Fibroblast of the conjunctiva (primary cell): Measurements from ENCODE around the gene PURA.
A peak's percentile ranks its signal among the peaks of the same experiment; 100 is the strongest.

ENCODE experiments used
- DNase-seq: peaks from one replicate; pipeline ENCODE4 v3.0.0-alpha.2; 2010; ENCODE audit warnings: low read depth

The PURA gene

GRCh38 chr5:140113699-140114263 lies at the start of gene PURA:
PURA (plus strand) TSS chr5:140114109; CDS start chr5:140114182, 73 bp downstream.
- peak; percentile 79 for DNase-seq

- DNase-seq = no peak
Observed at GRCh38 chr5:140072812-140073211, 41.1 kb upstream of the PURA start.

GRCh38 chr5:140073296-140073695 lies 40.6 kb upstream of the PURA start:
- no peak for DNase-seq

GRCh38 chr5:140075371-140075770 lies 38.5 kb upstream of the PURA start:
- no peak for DNase-seq

- DNase-seq = no peak
Observed at GRCh38 chr5:140076142-140076541, 37.8 kb upstream of the PURA start.

- no peak for DNase-seq
Observed at GRCh38 chr5:140076788-140077187, 37.1 kb upstream of the PURA start.

- DNase-seq = no peak
Observed at GRCh38 chr5:140083120-140083519, 30.8 kb upstream of the PURA start.

- DNase-seq = no peak
Observed at GRCh38 chr5:140083650-140084049, 30.3 kb upstream of the PURA start.

GRCh38 chr5:140084541-140084940 lies 29.4 kb upstream of the PURA start:
- DNase-seq = no peak

- DNase-seq = no peak
Observed at GRCh38 chr5:140090251-140090650, 23.7 kb upstream of the PURA start.

GRCh38 chr5:140093179-140093578 lies 20.7 kb upstream of the PURA start:
- no peak for DNase-seq

GRCh38 chr5:140093866-140094265 lies 20.0 kb upstream of the PURA start:
- DNase-seq = no peak

- DNase-seq = no peak
Observed at GRCh38 chr5:140094889-140095288, 19.0 kb upstream of the PURA start.

GRCh38 chr5:140101179-140101578 lies 12.7 kb upstream of the PURA start:
- no peak for DNase-seq

- no peak for DNase-seq
Observed at GRCh38 chr5:140103154-140103553, 10.8 kb upstream of the PURA start.

GRCh38 chr5:140104100-140104499 lies 9.8 kb upstream of the PURA start:
- DNase-seq = no peak

GRCh38 chr5:140106101-140106500 lies 7.8 kb upstream of the PURA start:
- DNase-seq = no peak

- no peak for DNase-seq
Observed at GRCh38 chr5:140106805-140107311, 7.1 kb upstream of the PURA start.

- peak; percentile 65 for DNase-seq
Observed at GRCh38 chr5:140107312-140108092, 6.4 kb upstream of the PURA start.

- DNase-seq = no peak
Observed at GRCh38 chr5:140108093-140109017, 5.6 kb upstream of the PURA start.

GRCh38 chr5:140109018-140109758 lies 4.7 kb upstream of the PURA start:
- no peak for DNase-seq
